ENCODE results near the gene MPZL2. TPM values are rescaled to one million over a fixed set of nuclear protein-coding genes. Genes with fewer than 3 reads are reported as not detected.

Gene MPZL2
- total and polyA plus RNA-seq, 2 of the 8 experiments (the other 6 are each of a cell fraction or from before 2014, with no cell fraction given): 2.4 to 3.2 TPM

GRCh38 chr11:118212131-118212725, 51.9 kb downstream of the MPZL2 start:
- Histone ChIP-seq H2BK12ac (ENCODE audit: low read depth, low read length) (peak overlapping the region; percentile 46; the same call in 1 of the 2 replicates), H3K14ac (ENCODE audit: insufficient read length) (no peak overlapping the region), H3K4me3 (ENCODE audit: extremely low read depth in 1 of 4, insufficient read depth in 2 of 4, low read depth in 3 of 4, low read length in 4 of 4) (no peak overlapping the region), H2AFZ (ENCODE audit: low read length) (no peak overlapping the region), H3K23ac (ENCODE audit: insufficient read length) (no peak overlapping the region), H2BK120ac (replicated peaks; ENCODE audit: low read depth, low read length) (peak overlapping the region; percentile 58), H2BK5ac (ENCODE audit: low read depth, low read length) (peak overlapping the region; percentile 62; the same call in 1 of the 2 replicates), H3K4me1 (replicated peaks in 1 of 4; ENCODE audit: control insufficient read depth in 3 of 4, insufficient read depth in 4 of 4, low read length in 3 of 4) (peaks cover 6 to 21% (median 20%) of the 10 kb centered on the region in 4 experiments; a peak in 6 of 7 replicates), H2BK20ac (ENCODE audit: low read length) (peak overlapping the region; percentile 63; the same call in 1 of the 2 replicates), H3K56ac (replicated peaks; ENCODE audit: insufficient read length, low read depth, low read length) (no peak overlapping the region), H3K79me1 (ENCODE audit: low read depth, low read length) (no peaks in the 10 kb centered on the region), H3K4ac (replicated peaks; ENCODE audit: insufficient read length, low read depth, low read length) (no peak overlapping the region), H4K20me1 (replicated peaks in 1 of 2; ENCODE audit: control insufficient read depth in 1 of 2, insufficient read depth in 2 of 2, low read length in 2 of 2) (no peaks in the 10 kb centered on the region), H3K9ac (replicated peaks in 1 of 4; ENCODE audit: extremely low read depth in 1 of 4, low read depth in 3 of 4, low read length in 3 of 4) (no peak overlapping the region), H4K91ac (replicated peaks; ENCODE audit: insufficient read length, low read length) (peak overlapping the region; percentile 15), H2BK15ac (ENCODE audit: low read length) (no peak overlapping the region), H3K18ac (ENCODE audit: extremely low read depth, low read length) (no peak overlapping the region; the same call in 1 of the 2 replicates), H4K8ac (ENCODE audit: extremely low read depth, insufficient read depth, low read length) (no peak overlapping the region), H3K79me2 (ENCODE audit: control insufficient read depth in 1 of 2, insufficient read depth in 2 of 2, low read length in 2 of 2) (no peaks in the 10 kb centered on the region), H4K5ac (ENCODE audit: insufficient read length, low read depth, low read length) (no peak overlapping the region), H2AK5ac (ENCODE audit: low read depth, low read length) (no peak overlapping the region; the same call in 1 of the 2 replicates), H3K36me3 (ENCODE audit: control insufficient read depth in 2 of 4, insufficient read depth in 4 of 4, low read length in 3 of 4) (no peaks in the 10 kb centered on the region), H3K9me3 (ENCODE audit: insufficient read depth in 2 of 2, low read depth in 1 of 2, low read length in 1 of 2) (no peaks in the 10 kb centered on the region), H3K27me3 (replicated peaks in 1 of 4; ENCODE audit: control insufficient read depth in 3 of 4, extremely low read depth in 1 of 4, insufficient read depth in 3 of 4, low read length in 3 of 4) (peaks cover 0 to 2% (median 0%) of the 10 kb centered on the region in 4 experiments; a peak in 1 of 7 replicates), H3K4me2 (ENCODE audit: insufficient read depth in 1 of 2, low read depth in 2 of 2, low read length in 2 of 2) (peak overlapping the region; percentile 10 to 16; a peak in 1 of 4 replicates), H3K27ac (ENCODE audit: low read depth, low read length) (no peak overlapping the region), H3K23me2 (ENCODE audit: low read depth, low read length) (no peaks in the 10 kb centered on the region)
- no peak for FAIRE-seq
- 84% methylated on average over 7 of the region's 7 CpGs; no CpG with 5 or more reads in 1 of the 2 experiments for WGBS, 2 experiments (ENCODE audit: extremely low coverage in 1 of 2, insufficient coverage in 1 of 2, insufficient read length in 1 of 2, insufficient replicate concordance in 2 of 2, low coverage in 1 of 2, low lambda C conversion rate in 2 of 2, missing lambda C conversion rate in 1 of 2)
- CTCF ChIA-PET (ENCODE audit: partially characterized antibody): interaction anchor here (1.0 to 5.9 kb wide), 9 partner anchors 9 to 83 kb away, joined by 3 to 38 read pairs (median 5); partner anchors contain the start of gene JAML
- POLR2A ChIA-PET (ENCODE audit: partially characterized antibody): interaction anchor here (1.5 kb wide), 2 partner anchors 12 to 27 kb away, joined by 3 read pairs; no protein-coding TSS in a partner anchor
- TF ChIP-seq CEBPB (IDR thresholded peaks at IDR 0.05; ENCODE audit: low read depth, low read length) (peak; percentile 64), KDM1A (IDR thresholded peaks at IDR 0.05; ENCODE audit: borderline replicate concordance, low read length) (no peak)
- DNase-seq (ENCODE audit: low read depth in 1 of 2, low spot score in 2 of 2): no peak

Measured in H1 (cell line).